HG03457 (cell line): ENCODE data around the gene ATXN1.

Experiments used
- ATAC-seq: cut with Tn5 transposase; IDR thresholded peaks from one replicate; pipeline ENCODE4 v1.9.1; 2021; ENCODE audit warnings: moderate number of reproducible peaks; ENCODE audit not compliant: unreplicated experiment

Gene ATXN1

GRCh38 chr6:16583144-16583762 is 178.0 kb downstream of the ATXN1 start:
- no peak for ATAC-seq

GRCh38 chr6:16582446-16583143 is 178.7 kb downstream of the ATXN1 start:
- ATAC-seq: peak; percentile 43

- ATAC-seq: no peak
Measured at GRCh38 chr6:16578695-16579285, 182.5 kb downstream of the ATXN1 start.

- ATAC-seq: peak; percentile 89
Measured at GRCh38 chr6:16576451-16577368, 184.6 kb downstream of the ATXN1 start.

- no peak for ATAC-seq
Measured at GRCh38 chr6:16575655-16576054, 185.6 kb downstream of the ATXN1 start.

- no peak for ATAC-seq
Measured at GRCh38 chr6:16572943-16573342, 188.3 kb downstream of the ATXN1 start.

GRCh38 chr6:16572317-16572716 is 188.9 kb downstream of the ATXN1 start:
- ATAC-seq: no peak

- ATAC-seq: no peak
Measured at GRCh38 chr6:16570946-16571345, 190.3 kb downstream of the ATXN1 start.

GRCh38 chr6:16570221-16570553 is 191.1 kb downstream of the ATXN1 start:
- no peak for ATAC-seq

- no peak for ATAC-seq
Measured at GRCh38 chr6:16568128-16568527, 193.1 kb downstream of the ATXN1 start.

GRCh38 chr6:16567071-16567470 is 194.2 kb downstream of the ATXN1 start:
- no peak for ATAC-seq

- ATAC-seq: no peak
Measured at GRCh38 chr6:16564436-16564835, 196.8 kb downstream of the ATXN1 start.

- no peak for ATAC-seq
Measured at GRCh38 chr6:16563628-16564240, 197.5 kb downstream of the ATXN1 start.

- no peak for ATAC-seq
Measured at GRCh38 chr6:16562498-16562897, 198.8 kb downstream of the ATXN1 start.

GRCh38 chr6:16559071-16559470 is 202.2 kb downstream of the ATXN1 start:
- no peak for ATAC-seq

- no peak for ATAC-seq
Measured at GRCh38 chr6:16555550-16555949, 205.7 kb downstream of the ATXN1 start.

- ATAC-seq: no peak
Measured at GRCh38 chr6:16553531-16553930, 207.7 kb downstream of the ATXN1 start.

- no peak for ATAC-seq
Measured at GRCh38 chr6:16551466-16551865, 209.8 kb downstream of the ATXN1 start.

GRCh38 chr6:16548121-16548520 is 213.1 kb downstream of the ATXN1 start:
- no peak for ATAC-seq

- no peak for ATAC-seq
Measured at GRCh38 chr6:16547587-16547986, 213.7 kb downstream of the ATXN1 start.

- ATAC-seq: no peak
Measured at GRCh38 chr6:16546861-16547260, 214.4 kb downstream of the ATXN1 start.
